Measurements from ENCODE around the gene KRT82.

DNA sequence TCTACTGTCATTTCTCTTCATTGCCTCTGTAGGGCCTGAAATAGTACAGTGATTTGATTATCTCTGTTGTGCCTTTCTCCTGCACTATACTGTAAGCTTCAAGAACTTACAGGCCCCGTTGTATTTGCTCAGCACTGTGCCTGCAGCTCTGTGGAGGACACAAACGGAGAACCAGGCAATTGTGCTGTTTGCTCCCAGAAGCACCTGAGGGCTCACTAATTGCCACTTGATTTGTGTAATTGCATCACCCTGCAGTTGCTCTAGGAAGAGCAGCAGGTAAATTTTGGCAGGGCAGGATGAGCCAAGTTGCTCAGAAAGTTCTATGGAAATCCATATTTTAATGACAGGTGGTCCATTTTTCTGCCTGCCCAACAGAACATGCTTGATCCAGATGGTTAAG is 11.6 kb upstream of the KRT82 start:
- TF ChIP-seq POLR2AphosphoS5 (IDR thresholded peaks at IDR 0.05) (no peak), POLR2A (IDR thresholded peaks at IDR 0.05) (no peak), CTCF (IDR thresholded peaks at IDR 0.05) (no peak), EP300 (IDR thresholded peaks at IDR 0.05) (no peak)

Data from stomach (tissue), 4 donors.